ENCODE data around the gene ADGRD2. TPM values are rescaled to one million over a fixed set of nuclear protein-coding genes. Genes with fewer than 3 reads are reported as not detected.

Gene ADGRD2
- total and polyA plus RNA-seq, 8 donors = 0.10 to 0.22 (median 0.16) TPM; not detected in 3

GRCh38 chr9:124441291-124441690, 9.0 kb upstream of the ADGRD2 start:
- Histone ChIP-seq H3K27ac (no peak overlapping the region), H3K4me1 (no peaks in the 10 kb centered on the region), H3K9me3 (peaks cover 0 to 4% of the 10 kb centered on the region in 2 donors), H3K27me3 (peaks cover 0 to 46% of the 10 kb centered on the region in 2 donors), H3K36me3 (no peaks in the 10 kb centered on the region), H3K4me3 (no peak overlapping the region)
- DNase-seq (peak in 2 of 4 donors; percentile 11 to 47), ATAC-seq (no peak)
- intact Hi-C loops (cut with DNase I) = no loop called here
- no peak for TF ChIP-seq CTCF (IDR thresholded peaks at IDR 0.05)

- ATAC-seq = no peak
- intact Hi-C loops (cut with DNase I) = no loop called here
- H3K27ac ChIP-seq = no peak overlapping the region
These were observed 7.9 kb upstream of the ADGRD2 start for GRCh38 chr9:124442379-124442778.

GRCh38 chr9:124442826-124443225, 7.4 kb upstream of the ADGRD2 start:
- Histone ChIP-seq H3K27me3 (peaks cover 0 to 58% of the 10 kb centered on the region in 2 donors), H3K4me3 (no peak overlapping the region), H3K9me3 (peaks cover 0 to 4% of the 10 kb centered on the region in 2 donors), H3K36me3 (no peaks in the 10 kb centered on the region), H3K4me1 (no peaks in the 10 kb centered on the region), H3K27ac (no peak overlapping the region)
- no peak for DNase-seq
- intact Hi-C loops (cut with DNase I) = no loop called here
- TF ChIP-seq CTCF (IDR thresholded peaks at IDR 0.05) = no peak
- no peak for ATAC-seq

More at GRCh38 chr9:124442379-124442778, 7.9 kb upstream of the ADGRD2 start:
- H3K4me3 ChIP-seq = no peak overlapping the region
- no peaks in the 10 kb centered on the region for H3K36me3 ChIP-seq
- no peak for TF ChIP-seq CTCF (IDR thresholded peaks at IDR 0.05)
- peaks cover 0 to 4% of the 10 kb centered on the region in 2 donors for H3K9me3 ChIP-seq
- peaks cover 0 to 57% of the 10 kb centered on the region in 2 donors for H3K27me3 ChIP-seq
- H3K4me1 ChIP-seq = no peaks in the 10 kb centered on the region
- no peak for DNase-seq

GRCh38 chr9:124443625-124444024, 6.6 kb upstream of the ADGRD2 start:
- no peaks in the 10 kb centered on the region for H3K36me3 ChIP-seq
- H3K27me3 ChIP-seq = peaks cover 0 to 57% of the 10 kb centered on the region in 2 donors
- TF ChIP-seq CTCF (IDR thresholded peaks at IDR 0.05) = no peak
- ATAC-seq (no peak), DNase-seq (no peak)
- no peaks in the 10 kb centered on the region for H3K4me1 ChIP-seq
- H3K9me3 ChIP-seq = peaks cover 0 to 4% of the 10 kb centered on the region in 2 donors
- intact Hi-C loops (cut with DNase I) = no loop called here
- H3K27ac ChIP-seq = no peak overlapping the region
- no peak overlapping the region for H3K4me3 ChIP-seq

GRCh38 chr9:124444166-124444565, 6.1 kb upstream of the ADGRD2 start:
- Histone ChIP-seq H3K27me3 (peaks cover 0 to 62% of the 10 kb centered on the region in 2 donors), H3K9me3 (no peaks in the 10 kb centered on the region), H3K4me3 (no peak overlapping the region), H3K4me1 (no peaks in the 10 kb centered on the region), H3K27ac (no peak overlapping the region), H3K36me3 (no peaks in the 10 kb centered on the region)
- TF ChIP-seq CTCF (IDR thresholded peaks at IDR 0.05) = no peak
- ATAC-seq = no peak
- intact Hi-C loops (cut with DNase I) = no loop called here
- no peak for DNase-seq
